AG09319 (cell line): ENCODE measurements around the gene TWSG1.

Source experiments
- DNase-seq: peaks from one replicate; pipeline ENCODE4 v3.0.0-alpha.2; 2010; ENCODE audit warnings: low read depth; ENCODE audit errors: extremely low read depth
- CTCF ChIP-seq: IDR thresholded peaks from 2 replicates; pipeline ENCODE4 v1.5.1; 2011; ENCODE audit warnings: low read depth, mild to moderate bottlenecking, inconsistent platforms, low read length, moderate library complexity

The TWSG1 gene

GRCh38 chr18:9334973-9335696 is 562 bp downstream of the TWSG1 start:
- TF ChIP-seq CTCF, result no peak
- DNase-seq, result no peak

- no peak for DNase-seq
- TF ChIP-seq CTCF, result no peak
Observed at GRCh38 chr18:9335697-9336045, 1.1 kb downstream of the TWSG1 start.

- no peak for DNase-seq
- TF ChIP-seq CTCF, result no peak
Observed at GRCh38 chr18:9336827-9337226, 2.3 kb downstream of the TWSG1 start.

GRCh38 chr18:9337873-9338272 is 3.3 kb downstream of the TWSG1 start:
- TF ChIP-seq CTCF, result no peak
- no peak for DNase-seq

GRCh38 chr18:9340472-9340871 is 5.9 kb downstream of the TWSG1 start:
- no peak for DNase-seq
- no peak for TF ChIP-seq CTCF

- no peak for DNase-seq
- TF ChIP-seq CTCF, result no peak
Observed at GRCh38 chr18:9343577-9343976, 9.0 kb downstream of the TWSG1 start.

GRCh38 chr18:9346775-9347174 is 12.2 kb downstream of the TWSG1 start:
- TF ChIP-seq CTCF, result no peak
- DNase-seq, result no peak
